ENCODE results near the gene FLT4.
A peak's percentile ranks its signal among the peaks of the same experiment; 100 is the strongest.

Gene FLT4

GRCh38 chr5:180640861-180641565 lies 8.4 kb downstream of the FLT4 start:
- DNase-seq = peak; percentile 14

GRCh38 chr5:180640611-180640860 lies 8.9 kb downstream of the FLT4 start:
- no peak for DNase-seq

- DNase-seq = no peak
These were observed 9.4 kb downstream of the FLT4 start for GRCh38 chr5:180639741-180640610.

- DNase-seq = no peak
These were observed 10.1 kb downstream of the FLT4 start for GRCh38 chr5:180639287-180639686.

GRCh38 chr5:180637962-180638680 lies 11.3 kb downstream of the FLT4 start:
- DNase-seq = peak; percentile 10

- peak; percentile 13 for DNase-seq
These were observed 12.9 kb downstream of the FLT4 start for GRCh38 chr5:180636403-180637075.

- peak; percentile 10 for DNase-seq
These were observed 13.4 kb downstream of the FLT4 start for GRCh38 chr5:180636016-180636402.

GRCh38 chr5:180633283-180634177 lies 15.9 kb downstream of the FLT4 start:
- peak; percentile 11 for DNase-seq

GRCh38 chr5:180632768-180633167 lies 16.6 kb downstream of the FLT4 start:
- no peak for DNase-seq

GRCh38 chr5:180631549-180632383 lies 17.6 kb downstream of the FLT4 start:
- no peak for DNase-seq

- DNase-seq = no peak
These were observed 19.0 kb downstream of the FLT4 start for GRCh38 chr5:180630426-180630825.

- no peak for DNase-seq
These were observed 19.5 kb downstream of the FLT4 start for GRCh38 chr5:180629831-180630382.

GRCh38 chr5:180628827-180629750 lies 20.3 kb downstream of the FLT4 start:
- no peak for DNase-seq

GRCh38 chr5:180628211-180628610 lies 21.2 kb downstream of the FLT4 start:
- no peak for DNase-seq

GRCh38 chr5:180627386-180628120 lies 21.8 kb downstream of the FLT4 start:
- no peak for DNase-seq

GRCh38 chr5:180626661-180627385 lies 22.6 kb downstream of the FLT4 start:
- DNase-seq = no peak

GRCh38 chr5:180625791-180626660 lies 23.4 kb downstream of the FLT4 start:
- DNase-seq = no peak

Measured in CD4-positive, alpha-beta T cell treated with Interleukin-15 for 1 hour (primary cell).